Astrocyte of the spinal cord (primary cell): Measurements from ENCODE around the gene RALA.
A peak's percentile ranks its signal among the peaks of the same experiment; 100 is the strongest.

Experiments
- DNase-seq: peaks from one replicate; pipeline ENCODE4 v3.0.0; 2011; ENCODE audit warnings: low read depth, low spot score
- H3K4me3 ChIP-seq: 2 replicates; pipeline ENCODE4 v1.5.1; 2011; ENCODE audit warnings: low read depth, mild to moderate bottlenecking, low read length, moderate library complexity
- in situ Hi-C: cut with HindIII; loops from 2 replicates; pipeline ENCODE4 v1.10.0; 2017; ENCODE audit warnings: low sequenced_read_pairs
- TF ChIP-seq, protein P1 (sequence below): IDR thresholded peaks from 2 replicates; pipeline ENCODE4 v1.5.1; 2012; ENCODE audit warnings: low read depth, mild to moderate bottlenecking, low read length, inconsistent platforms

RALA gene

DNA sequence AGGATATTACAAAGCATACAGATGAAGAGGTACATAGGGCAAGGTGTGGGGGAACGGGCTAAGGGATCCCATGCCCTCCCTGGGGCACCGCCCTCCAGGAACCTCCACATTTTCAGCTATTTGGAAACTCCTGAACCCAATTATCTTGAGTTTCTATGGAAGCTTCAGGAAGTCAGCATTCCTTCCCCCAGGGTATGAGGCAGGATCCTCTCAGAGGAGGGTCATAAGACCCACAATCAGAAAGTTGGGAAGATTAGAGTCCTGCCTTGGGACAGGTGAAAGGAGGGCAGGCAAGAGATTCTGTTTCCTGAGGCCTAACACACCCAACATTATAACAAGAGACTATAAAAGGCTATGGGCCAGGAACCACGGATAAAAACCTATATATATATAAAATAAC, 98.0 kb downstream of the RALA start:
- no peak for DNase-seq
- in situ Hi-C loops, result no loop called here
- no peak overlapping the region for H3K4me3 ChIP-seq
- TF ChIP-seq, protein P1, sequence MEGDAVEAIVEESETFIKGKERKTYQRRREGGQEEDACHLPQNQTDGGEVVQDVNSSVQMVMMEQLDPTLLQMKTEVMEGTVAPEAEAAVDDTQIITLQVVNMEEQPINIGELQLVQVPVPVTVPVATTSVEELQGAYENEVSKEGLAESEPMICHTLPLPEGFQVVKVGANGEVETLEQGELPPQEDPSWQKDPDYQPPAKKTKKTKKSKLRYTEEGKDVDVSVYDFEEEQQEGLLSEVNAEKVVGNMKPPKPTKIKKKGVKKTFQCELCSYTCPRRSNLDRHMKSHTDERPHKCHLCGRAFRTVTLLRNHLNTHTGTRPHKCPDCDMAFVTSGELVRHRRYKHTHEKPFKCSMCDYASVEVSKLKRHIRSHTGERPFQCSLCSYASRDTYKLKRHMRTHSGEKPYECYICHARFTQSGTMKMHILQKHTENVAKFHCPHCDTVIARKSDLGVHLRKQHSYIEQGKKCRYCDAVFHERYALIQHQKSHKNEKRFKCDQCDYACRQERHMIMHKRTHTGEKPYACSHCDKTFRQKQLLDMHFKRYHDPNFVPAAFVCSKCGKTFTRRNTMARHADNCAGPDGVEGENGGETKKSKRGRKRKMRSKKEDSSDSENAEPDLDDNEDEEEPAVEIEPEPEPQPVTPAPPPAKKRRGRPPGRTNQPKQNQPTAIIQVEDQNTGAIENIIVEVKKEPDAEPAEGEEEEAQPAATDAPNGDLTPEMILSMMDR, result no peak

DNA sequence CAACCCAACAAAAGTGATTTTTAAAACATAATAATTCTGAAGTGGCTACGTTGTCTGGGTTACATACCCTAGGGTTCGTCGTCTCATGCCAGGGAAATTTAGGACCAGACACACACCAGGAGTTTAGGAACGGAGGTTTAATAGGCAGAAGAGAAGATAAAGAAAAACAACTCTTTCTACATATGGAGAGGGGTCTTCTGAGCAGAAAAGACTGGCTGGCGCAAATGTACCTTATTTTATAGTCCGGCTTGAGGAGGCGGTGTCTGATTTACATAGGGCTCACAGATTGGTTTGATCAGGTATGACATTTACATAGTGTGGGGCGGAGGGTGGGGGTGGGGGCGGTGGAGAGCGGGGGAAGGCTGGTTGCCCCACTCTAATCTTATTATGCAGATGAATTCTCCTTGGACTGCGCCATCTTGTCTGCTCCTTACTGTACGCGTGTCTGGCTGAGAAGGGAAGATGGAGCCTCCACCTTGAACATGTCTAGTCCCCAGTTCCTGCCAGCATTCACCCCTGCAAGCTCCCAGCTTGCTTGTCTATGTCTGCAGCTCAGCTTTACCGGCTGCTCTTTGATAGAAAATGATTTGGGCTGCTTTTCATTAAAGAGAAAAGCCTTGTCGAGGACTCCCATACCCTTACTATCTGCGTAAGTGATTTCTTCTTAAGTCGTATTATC, 98.7 kb downstream of the RALA start:
- DNase-seq, result no peak
- H3K4me3 ChIP-seq, result no peak overlapping the region
- in situ Hi-C loops, result no loop called here
- TF ChIP-seq, protein P1, result no peak

DNA sequence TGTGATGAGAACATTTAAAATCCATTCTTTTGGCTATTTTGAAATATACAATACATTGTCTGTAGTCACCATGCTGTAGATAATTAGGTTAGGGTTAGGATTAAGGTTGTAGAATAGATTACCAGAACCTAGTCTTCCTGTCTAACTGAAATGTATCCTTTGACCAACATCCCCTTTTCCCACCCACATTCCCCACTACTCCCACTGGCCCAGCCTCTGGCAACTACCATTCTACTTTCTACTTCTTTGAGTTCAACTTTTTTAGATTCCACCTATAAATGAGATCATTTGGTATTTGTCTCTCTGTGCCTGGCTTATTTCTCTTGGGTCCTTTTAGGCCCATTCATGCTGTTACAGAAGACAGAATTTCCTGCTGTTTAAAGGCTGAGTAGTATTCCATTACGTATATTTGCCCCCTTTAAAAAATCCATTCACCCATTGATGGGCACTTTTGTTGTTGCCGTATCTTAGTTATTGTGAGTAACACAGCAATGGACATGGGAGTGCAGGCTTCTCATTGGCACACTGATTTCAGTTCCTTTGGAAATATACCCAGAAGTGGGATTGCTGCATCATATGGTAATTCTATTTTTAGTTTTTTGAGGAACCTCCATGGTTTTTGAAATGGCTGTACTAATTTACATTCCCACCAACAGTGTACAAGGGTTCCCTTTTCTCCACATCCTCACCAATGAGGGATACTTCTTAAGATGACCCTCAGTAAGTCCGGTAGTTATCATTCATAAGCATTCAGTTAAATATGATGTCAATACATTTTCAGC, 104.0 kb downstream of the RALA start:
- in situ Hi-C loops, result no loop called here
- TF ChIP-seq, protein P1, result no peak

DNA sequence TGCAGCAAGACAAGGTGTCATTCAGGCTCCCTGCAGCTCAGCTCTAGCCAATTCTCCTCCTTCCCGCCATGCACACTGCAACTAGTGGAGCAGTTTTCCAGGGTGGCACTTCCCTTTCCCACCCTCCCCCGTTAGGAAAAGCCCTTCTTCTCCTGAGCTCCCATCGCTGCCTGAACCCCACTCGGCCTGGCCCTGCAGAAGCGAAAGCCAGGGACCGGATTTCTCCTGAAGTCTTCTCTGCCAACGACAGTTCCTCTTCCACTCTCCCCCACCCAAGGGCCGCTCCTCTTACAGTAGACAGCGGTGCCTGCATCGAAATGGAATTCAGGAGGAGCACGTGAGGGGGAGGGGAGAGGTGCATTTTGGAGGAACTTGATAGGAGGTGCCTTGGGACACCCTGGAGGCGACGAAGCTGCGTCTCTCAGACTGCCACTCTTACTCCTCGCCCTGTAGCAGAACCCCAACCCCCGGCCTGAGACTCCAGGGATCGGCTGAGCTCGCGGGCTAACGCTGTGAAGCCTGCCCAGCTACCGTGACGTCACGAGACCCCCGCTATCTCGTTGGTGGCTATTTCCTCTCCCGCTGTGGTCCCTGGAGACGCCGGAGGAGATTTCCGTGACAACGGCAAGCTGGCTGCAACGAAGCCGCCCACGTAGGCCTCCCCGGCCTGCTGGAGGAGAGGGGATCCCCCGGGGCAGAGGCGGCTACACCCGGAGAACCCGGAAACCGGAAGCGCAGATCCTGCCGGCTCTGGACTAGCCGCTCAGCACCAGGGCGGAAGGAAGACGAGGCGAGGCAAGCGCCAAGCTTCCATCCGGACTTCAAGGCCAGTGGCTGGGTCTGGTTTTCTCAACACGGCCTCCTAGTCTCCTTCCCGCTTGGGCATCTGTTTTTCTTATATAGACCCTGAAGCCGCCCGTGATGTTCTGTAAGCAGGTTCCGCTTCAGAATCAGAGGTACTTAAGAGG, 109.7 kb downstream of the RALA start:
- in situ Hi-C loops, result no loop called here
- DNase-seq, result peak; percentile 94
- TF ChIP-seq, protein P1, result no peak
- peak overlapping the region; percentile 58 for H3K4me3 ChIP-seq

More for the DNA sequence above, 104.0 kb downstream of the RALA start:
- no peak overlapping the region for H3K4me3 ChIP-seq
- no peak for DNase-seq

DNA sequence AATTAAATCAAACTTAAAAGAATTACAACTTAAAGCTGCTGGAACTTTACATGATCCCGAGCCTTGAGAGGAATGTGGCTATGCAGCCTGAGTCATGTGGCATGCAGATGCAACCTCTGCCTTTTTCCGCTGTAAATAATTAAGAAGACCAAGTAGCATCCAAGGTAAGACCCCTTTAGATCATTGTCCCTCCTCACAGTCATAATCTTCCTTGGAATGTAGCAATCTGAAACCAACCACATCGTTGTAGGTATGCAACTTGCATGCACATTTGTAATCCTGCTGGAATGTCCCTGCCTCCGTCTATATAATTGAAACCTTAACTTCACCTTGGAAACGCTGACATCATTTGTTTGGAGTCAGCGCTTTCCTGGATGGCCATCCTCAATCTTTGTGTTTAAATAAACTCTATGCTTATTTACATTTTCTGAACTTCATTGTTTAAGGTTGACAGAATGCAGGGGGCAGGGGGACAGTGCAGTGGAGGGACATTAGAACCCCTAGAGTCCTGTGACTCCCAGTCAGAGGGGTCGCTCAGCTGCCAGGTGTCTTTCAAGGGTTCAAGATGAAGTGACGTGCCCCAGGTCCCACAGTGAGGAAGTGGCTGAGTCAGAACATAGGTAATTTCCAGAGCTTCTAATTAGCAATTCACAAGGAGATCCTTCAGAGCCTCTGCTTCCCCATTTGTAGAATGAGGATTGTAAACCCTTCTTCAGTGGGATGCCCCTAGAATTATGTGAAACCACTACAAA, 110.7 kb downstream of the RALA start:
- DNase-seq, result peak; percentile 87
- TF ChIP-seq, protein P1, result no peak
- peak overlapping the region; percentile 58 for H3K4me3 ChIP-seq
- in situ Hi-C loops, result no loop called here
